H1 (cell line): ENCODE measurements around the gene TAMALIN. TPM values are rescaled to one million over a fixed set of nuclear protein-coding genes. Genes with fewer than 3 reads are reported as not detected.

Experiments
- CTCF ChIA-PET: fragments of 300-600 bp; sonication (Branson Sonifier 250); formaldehyde crosslinking; loops from one replicate; lab custom pipeline; 2021; ENCODE audit not compliant: partially characterized antibody; lab: Charles Lee
- POLR2A ChIA-PET: fragments of 300-600 bp; sonication (Branson Sonifier 250); formaldehyde crosslinking; loops from one replicate; lab custom pipeline; 2021; ENCODE audit warnings: inconsistent platforms; ENCODE audit not compliant: partially characterized antibody; lab: Charles Lee
- DNase-seq, 2 experiments: peaks; one replicate each; pipeline versions ENCODE4 v3.0.0 to v3.0.0-alpha.2; 2010 to 2022; ENCODE audit warnings: low spot score in 2 of 2, low read depth in 1 of 2, mixed read lengths in 1 of 2
- FAIRE-seq: peaks from 2 replicates; lab custom pipeline; 2011; peaks lifted over from hg19 to GRCh38; lab: Jason Lieb, UNC
- H2AFZ ChIP-seq: 2 replicates; pipeline ENCODE4 v1.8.1; 2012; ENCODE audit warnings: low read length, inconsistent platforms
- H2AK5ac ChIP-seq: 2 replicates; pipeline ENCODE4 v1.6.1; 2013; ENCODE audit warnings: low read depth, low read length
- H2BK120ac ChIP-seq: replicated peaks from 2 replicates; pipeline ENCODE3; 2013; ENCODE audit warnings: low read depth, low read length, inconsistent platforms
- H2BK12ac ChIP-seq: 2 replicates; pipeline ENCODE4 v1.6.1; 2013; ENCODE audit warnings: low read depth, low read length
- H2BK15ac ChIP-seq: 2 replicates; pipeline ENCODE4 v1.6.1; 2013; ENCODE audit warnings: low read length
- H2BK20ac ChIP-seq: 2 replicates; pipeline ENCODE4 v1.6.1; 2013; ENCODE audit warnings: low read length
- H2BK5ac ChIP-seq: 2 replicates; pipeline ENCODE4 v1.6.1; 2013; ENCODE audit warnings: low read depth, low read length
- H3K14ac ChIP-seq: 2 replicates; pipeline ENCODE4 v1.6.1; 2013; ENCODE audit warnings: inconsistent platforms; ENCODE audit not compliant: insufficient read length
- H3K18ac ChIP-seq: 2 replicates; pipeline ENCODE4 v1.6.1; 2013; ENCODE audit warnings: low read length; ENCODE audit errors: extremely low read depth
- H3K23ac ChIP-seq: 2 replicates; pipeline ENCODE4 v1.6.1; 2013; ENCODE audit warnings: inconsistent platforms; ENCODE audit not compliant: insufficient read length
- H3K23me2 ChIP-seq: 2 replicates; pipeline ENCODE4 v1.6.1; 2013; ENCODE audit warnings: low read depth, low read length
- H3K27ac ChIP-seq: 2 replicates; pipeline ENCODE4 v1.6.1; 2011; ENCODE audit warnings: low read depth, low read length, inconsistent platforms
- H3K27me3 ChIP-seq, 4 experiments: replicated peaks in 1 of 4; 1 replicate in 1 of 4; 2 replicates in 3 of 4; pipeline versions ENCODE4 v1.6.1 to v1.8.1; 2011 to 2013; ENCODE audit warnings: low read length in 3 of 4, mild to moderate bottlenecking in 3 of 4, inconsistent platforms in 2 of 4, mixed read lengths in 2 of 4, moderate library complexity in 1 of 4; ENCODE audit not compliant: control insufficient read depth in 3 of 4, insufficient read depth in 3 of 4; ENCODE audit errors: extremely low read depth in 1 of 4
- H3K36me3 ChIP-seq, 4 experiments: 2 replicates each; pipeline versions ENCODE4 v1.6.1 to v1.8.1; 2011 to 2013; ENCODE audit warnings: mild to moderate bottlenecking in 4 of 4, low read length in 3 of 4, moderate library complexity in 2 of 4, control low read depth in 1 of 4, inconsistent platforms in 1 of 4; ENCODE audit not compliant: insufficient read depth in 4 of 4, control insufficient read depth in 2 of 4
- H3K4ac ChIP-seq: replicated peaks from 2 replicates; pipeline ENCODE3; 2013; ENCODE audit warnings: low read length, low read depth, mixed read lengths, inconsistent platforms; ENCODE audit not compliant: insufficient read length
- H3K4me1 ChIP-seq, 4 experiments: replicated peaks in 1 of 4; 1 replicate in 1 of 4; 2 replicates in 3 of 4; pipeline versions ENCODE4 v1.6.1 to v1.8.1; 2011 to 2013; ENCODE audit warnings: low read length in 3 of 4, inconsistent platforms in 2 of 4, mixed read lengths in 1 of 4; ENCODE audit not compliant: insufficient read depth in 4 of 4, control insufficient read depth in 3 of 4
- H3K4me2 ChIP-seq, 2 experiments: 2 replicates each; pipeline versions ENCODE4 v1.6.1 to v1.8.1; 2011 to 2013; ENCODE audit warnings: low read depth in 2 of 2, low read length in 2 of 2, control low read depth in 1 of 2, inconsistent platforms in 1 of 2, mild to moderate bottlenecking in 1 of 2; ENCODE audit not compliant: insufficient read depth in 1 of 2
- H3K4me3 ChIP-seq, 4 experiments: fragments of 200-600, 300-600 bp in 1 of 4; sonication (generic), shearing (Covaris generic), sonication (Bioruptor Twin) in 1 of 4; 2 replicates each; pipeline versions ENCODE4 v1.5.1 to v1.8.1; 2011 to 2016; ENCODE audit warnings: low read length in 4 of 4, low read depth in 3 of 4, control low read depth in 2 of 4, inconsistent platforms in 2 of 4, mild to moderate bottlenecking in 2 of 4, mixed read lengths in 1 of 4, moderate library complexity in 1 of 4; ENCODE audit not compliant: insufficient read depth in 2 of 4; ENCODE audit errors: extremely low read depth in 1 of 4
- H3K56ac ChIP-seq: replicated peaks from 2 replicates; pipeline ENCODE3; 2013; ENCODE audit warnings: low read depth, mild to moderate bottlenecking, mixed read lengths, low read length, inconsistent platforms; ENCODE audit not compliant: insufficient read length
- H3K79me1 ChIP-seq: 2 replicates; pipeline ENCODE4 v1.6.1; 2013; ENCODE audit warnings: low read depth, low read length, control low read depth
- H3K79me2 ChIP-seq, 2 experiments: 2 replicates each; pipeline versions ENCODE4 v1.6.1 to v1.8.1; 2012 to 2013; ENCODE audit warnings: low read length in 2 of 2, mild to moderate bottlenecking in 2 of 2, inconsistent platforms in 1 of 2; ENCODE audit not compliant: insufficient read depth in 2 of 2, control insufficient read depth in 1 of 2
- H3K9ac ChIP-seq, 4 experiments: replicated peaks in 1 of 4; 1 replicate in 1 of 4; 2 replicates in 3 of 4; pipeline versions ENCODE4 v1.6.1 to v1.8.1; 2011 to 2013; ENCODE audit warnings: low read depth in 3 of 4, low read length in 3 of 4, control low read depth in 2 of 4, mild to moderate bottlenecking in 2 of 4, moderate library complexity in 2 of 4, inconsistent platforms in 1 of 4; ENCODE audit errors: extremely low read depth in 1 of 4
- H3K9me3 ChIP-seq, 2 experiments: 2 replicates each; pipeline versions ENCODE4 v1.6.1 to v1.8.1; 2012 to 2013; ENCODE audit warnings: mild to moderate bottlenecking in 2 of 2, moderate library complexity in 2 of 2, control low read depth in 1 of 2, inconsistent platforms in 1 of 2, low read depth in 1 of 2, low read length in 1 of 2, mixed read lengths in 1 of 2; ENCODE audit not compliant: insufficient read depth in 2 of 2
- H4K20me1 ChIP-seq, 2 experiments: replicated peaks in 1 of 2; 2 replicates each; pipeline versions ENCODE3 to v1.8.1; 2011 to 2013; ENCODE audit warnings: inconsistent platforms in 2 of 2, low read length in 2 of 2, mild to moderate bottlenecking in 1 of 2; ENCODE audit not compliant: insufficient read depth in 2 of 2, control insufficient read depth in 1 of 2
- H4K5ac ChIP-seq: 2 replicates; pipeline ENCODE4 v1.6.1; 2013; ENCODE audit warnings: low read length, low read depth, mixed read lengths, inconsistent platforms; ENCODE audit not compliant: insufficient read length
- H4K8ac ChIP-seq: 2 replicates; pipeline ENCODE4 v1.8.0; 2013; ENCODE audit warnings: mild to moderate bottlenecking, moderate library complexity, low read length, inconsistent platforms; ENCODE audit not compliant: insufficient read depth; ENCODE audit errors: extremely low read depth
- H4K91ac ChIP-seq: replicated peaks from 2 replicates; pipeline ENCODE3; 2013; ENCODE audit warnings: low read length, mixed read lengths, inconsistent platforms; ENCODE audit not compliant: insufficient read length
- ASH2L ChIP-seq: fragments of 200-600, 300-600 bp; sonication (generic); IDR thresholded peaks from one replicate; pipeline ENCODE4 v1.7.1; 2017; ENCODE audit warnings: low read length
- CBX5 ChIP-seq: fragments of 300-800, 300-1000 bp; sonication (generic); IDR thresholded peaks from 2 replicates; pipeline ENCODE4 v1.7.1; 2016; ENCODE audit warnings: antibody characterized with exemption, low read length, low read depth
- CHD1 ChIP-seq: IDR thresholded peaks from 2 replicates; pipeline ENCODE4 v1.6.1; 2012; ENCODE audit warnings: low read depth, low read length, improper control_type of control experiment
- HDAC2 ChIP-seq, 2 experiments: fragments of 300-600 bp in 1 of 2; sonication (generic) in 1 of 2; IDR thresholded peaks; 2 replicates each; pipeline ENCODE4 v1.6.1; 2011 to 2012; ENCODE audit warnings: low read depth in 2 of 2, low read length in 2 of 2, mild to moderate bottlenecking in 2 of 2, moderate library complexity in 2 of 2, borderline replicate concordance in 1 of 2, inconsistent platforms in 1 of 2
- NANOG ChIP-seq: IDR thresholded peaks from 2 replicates; pipeline ENCODE4 v1.6.1; 2011; ENCODE audit warnings: low read length, low read depth, mild to moderate bottlenecking, inconsistent platforms; ENCODE audit not compliant: insufficient read depth, poor library complexity, severe bottlenecking
- PHF8 ChIP-seq: fragments of 200-600 bp; sonication (generic); conservative IDR thresholded peaks from 2 replicates; pipeline ENCODE4 v1.7.1; 2012; ENCODE audit warnings: low read depth, mild to moderate bottlenecking, inconsistent platforms, low read length, moderate library complexity
- POLR2A ChIP-seq, 2 experiments: IDR thresholded peaks; 1 replicate in 1 of 2; 2 replicates in 1 of 2; pipeline ENCODE4 v1.6.1; 2011; ENCODE audit warnings: low read depth in 2 of 2, low read length in 2 of 2, mild to moderate bottlenecking in 2 of 2; ENCODE audit errors: control extremely low read depth in 1 of 2
- POLR2AphosphoS5 ChIP-seq: IDR thresholded peaks from 2 replicates; pipeline ENCODE4 v1.6.1; 2011; ENCODE audit warnings: low read depth, low read length
- RFX5 ChIP-seq: IDR thresholded peaks from 2 replicates; pipeline ENCODE4 v1.6.1; 2011; ENCODE audit warnings: low read depth, low read length, improper control_type of control experiment, borderline replicate concordance
- SAP30 ChIP-seq: fragments of 300-600 bp; sonication (generic); IDR thresholded peaks from 2 replicates; pipeline ENCODE4 v1.7.1; 2012; ENCODE audit warnings: low read length, moderate library complexity, mild to moderate bottlenecking, inconsistent platforms; ENCODE audit not compliant: insufficient read depth, insufficient replicate concordance
- TCF12 ChIP-seq: IDR thresholded peaks from 2 replicates; pipeline ENCODE4 v1.6.1; 2011; ENCODE audit warnings: low read depth, mild to moderate bottlenecking, low read length
- WGBS, 2 experiments: shearing (Covaris generic) in 1 of 2; methylation state at CpG; one replicate each; pipeline versions ENCODE4 v1.1.6 to v1.1.7; 2013 to 2015; ENCODE audit warnings: low lambda C conversion rate in 2 of 2, mixed read lengths in 2 of 2, inconsistent platforms in 1 of 2, low coverage in 1 of 2, missing lambda C conversion rate in 1 of 2; ENCODE audit not compliant: insufficient replicate concordance in 2 of 2, insufficient coverage in 1 of 2, insufficient read length in 1 of 2; ENCODE audit errors: extremely low coverage in 1 of 2, missing lambda C conversion rate in 1 of 2; 5-methylcytosine and 5-hydroxymethylcytosine counted together
- polyA plus RNA-seq, 7 experiments: library from polyadenylated mRNA; depleted of rRNA in 3 of 7; stranded (reverse) in 5 of 7; unstranded in 2 of 7; fragments of >200 nt in 5 of 7; fragments of 200-250 nt in 2 of 7; gene quantifications; 1 replicate in 5 of 7; 2 replicates in 1 of 7; 4 replicates in 1 of 7; pipeline versions ENCODE4 v1.2.1 to v1.2.3, GENCODE V29; 2011 to 2013; ENCODE audit warnings: missing spikeins in 2 of 7, mixed read lengths in 2 of 7
- total RNA-seq: library from RNA; stranded (reverse); fragmentation: NEBNext Ultra II Directional; extraction: Animal tissue kit (Norgen Biotek cat#: 25700); gene quantifications from 2 replicates; pipeline ENCODE4 v1.2.1, GENCODE V29; 2021

TAMALIN gene
- total and polyA plus RNA-seq, 2 of the 8 experiments (the other 6 are each of a cell fraction or from before 2014, with no cell fraction given): 2.6 to 4.9 TPM

DNA sequence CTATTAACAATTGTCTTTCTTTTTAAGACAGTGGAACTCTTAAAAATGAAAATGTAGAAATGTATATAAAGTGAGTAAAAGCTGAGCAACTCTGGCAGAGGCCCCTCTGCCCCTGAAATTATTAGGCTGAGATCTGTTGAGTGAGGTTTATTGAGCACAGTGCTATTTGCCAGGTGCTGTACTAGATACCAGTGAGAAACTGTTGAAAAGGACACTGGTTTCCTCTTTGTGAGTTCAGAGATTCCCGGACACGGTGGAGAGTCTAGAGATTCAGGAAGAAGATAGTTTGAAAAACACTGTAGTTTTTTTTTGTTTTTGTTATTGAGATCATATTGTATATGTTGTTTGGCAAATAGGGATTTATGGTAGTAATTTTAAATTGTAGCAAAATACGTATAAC lies 44.0 kb upstream of the TAMALIN start:
- Histone ChIP-seq H3K18ac (no peak overlapping the region), H4K91ac (no peak overlapping the region), H3K36me3 (peaks cover 0 to 7% (median 0%) of the 10 kb centered on the region in 4 experiments; a peak in 2 of 8 replicates), H3K56ac (no peak overlapping the region), H2BK15ac (no peak overlapping the region), H3K23me2 (no peaks in the 10 kb centered on the region; the same call in 1 of the 2 replicates), H3K9ac (no peak overlapping the region), H4K8ac (no peak overlapping the region), H3K79me1 (no peaks in the 10 kb centered on the region), H2BK5ac (no peak overlapping the region), H2BK20ac (no peak overlapping the region), H3K79me2 (peaks cover 0 to 18% of the 10 kb centered on the region in 2 experiments; a peak in 2 of 4 replicates), H3K4me3 (no peak overlapping the region), H4K5ac (no peak overlapping the region), H3K4ac (no peak overlapping the region), H3K9me3 (no peaks in the 10 kb centered on the region; a peak in 1 of 4 replicates), H3K23ac (no peak overlapping the region), H3K27me3 (no peaks in the 10 kb centered on the region), H3K27ac (no peak overlapping the region), H4K20me1 (peaks cover 0 to 13% of the 10 kb centered on the region in 2 experiments), H2BK120ac (no peak overlapping the region), H3K4me1 (peaks cover 0 to 4% (median 1%) of the 10 kb centered on the region in 4 experiments; a peak in 1 of 7 replicates), H2AK5ac (no peak overlapping the region), H3K14ac (no peak overlapping the region), H3K4me2 (no peak overlapping the region), H2AFZ (no peak overlapping the region), H2BK12ac (no peak overlapping the region)
- 94% methylated on average over 3 of the region's 3 CpGs; no CpG with 5 or more reads in 1 of the 2 experiments for WGBS, 2 experiments
- CTCF ChIA-PET: interaction anchor here (1.1 to 2.6 kb wide), 5 partner anchors 8 to 61 kb away, joined by 3 to 14 read pairs (median 3); no protein-coding TSS in a partner anchor
- no peak for DNase-seq
- no peak for FAIRE-seq
- POLR2A ChIA-PET: interaction anchor here (0.9 to 1.1 kb wide), 4 partner anchors 12 to 98 kb away, joined by 3 to 4 read pairs (median 4); no protein-coding TSS in a partner anchor
- no peak for TF ChIP-seq SAP30
- TF ChIP-seq NANOG: no peak
- no peak for TF ChIP-seq HDAC2 (IDR thresholded peaks at IDR 0.05; ENCODE audit: borderline replicate concordance in 1 of 2, low read depth in 2 of 2, low read length in 2 of 2)
- TF ChIP-seq PHF8: no peak
- TF ChIP-seq CBX5: no peak
- no peak for TF ChIP-seq TCF12
- TF ChIP-seq RFX5: no peak
- TF ChIP-seq POLR2A (IDR thresholded peaks at IDR 0.05; ENCODE audit: control extremely low read depth in 1 of 2, low read depth in 2 of 2, low read length in 2 of 2): no peak
- no peak for TF ChIP-seq ASH2L
- no peak for TF ChIP-seq CHD1
- no peak for TF ChIP-seq POLR2AphosphoS5
